Measurements from ENCODE around the gene UBIAD1. TPM values are rescaled to one million over a fixed set of nuclear protein-coding genes. Genes with fewer than 3 reads are reported as not detected.

The UBIAD1 gene
- total RNA-seq, 2 donors from 2014 or later = 5.9 to 12.7 TPM

- H3K4me1 ChIP-seq = peaks cover 4% of the 10 kb centered on the region
- ATAC-seq (no peak), DNase-seq (no peak)
- WGBS, 2 donors = 63 to 71% methylated on average over 7 of the region's 7 CpGs
- no peaks in the 10 kb centered on the region for H3K36me3 ChIP-seq (replicated peaks in 1 of 2; ENCODE audit: insufficient read depth in 1 of 2, low read depth in 2 of 2)
- no peaks in the 10 kb centered on the region for H3K27me3 ChIP-seq
- H3K9me3 ChIP-seq = no peaks in the 10 kb centered on the region
- no peak for TF ChIP-seq POLR2A (IDR thresholded peaks at IDR 0.05)
- TF ChIP-seq, protein P1, sequence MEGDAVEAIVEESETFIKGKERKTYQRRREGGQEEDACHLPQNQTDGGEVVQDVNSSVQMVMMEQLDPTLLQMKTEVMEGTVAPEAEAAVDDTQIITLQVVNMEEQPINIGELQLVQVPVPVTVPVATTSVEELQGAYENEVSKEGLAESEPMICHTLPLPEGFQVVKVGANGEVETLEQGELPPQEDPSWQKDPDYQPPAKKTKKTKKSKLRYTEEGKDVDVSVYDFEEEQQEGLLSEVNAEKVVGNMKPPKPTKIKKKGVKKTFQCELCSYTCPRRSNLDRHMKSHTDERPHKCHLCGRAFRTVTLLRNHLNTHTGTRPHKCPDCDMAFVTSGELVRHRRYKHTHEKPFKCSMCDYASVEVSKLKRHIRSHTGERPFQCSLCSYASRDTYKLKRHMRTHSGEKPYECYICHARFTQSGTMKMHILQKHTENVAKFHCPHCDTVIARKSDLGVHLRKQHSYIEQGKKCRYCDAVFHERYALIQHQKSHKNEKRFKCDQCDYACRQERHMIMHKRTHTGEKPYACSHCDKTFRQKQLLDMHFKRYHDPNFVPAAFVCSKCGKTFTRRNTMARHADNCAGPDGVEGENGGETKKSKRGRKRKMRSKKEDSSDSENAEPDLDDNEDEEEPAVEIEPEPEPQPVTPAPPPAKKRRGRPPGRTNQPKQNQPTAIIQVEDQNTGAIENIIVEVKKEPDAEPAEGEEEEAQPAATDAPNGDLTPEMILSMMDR (IDR thresholded peaks at IDR 0.05) = no peak
- H3K27ac ChIP-seq = no peak overlapping the region
- H3K4me3 ChIP-seq = no peak overlapping the region
- intact Hi-C loops (cut with DNase I) = no loop called here
Observed at GRCh38 chr1:11328444-11328843, 55.4 kb downstream of the UBIAD1 start.

- H3K4me1 ChIP-seq = no peaks in the 10 kb centered on the region
- 60 to 93% methylated on average over 3 to 4 of the region's 4 CpGs for WGBS, 2 donors
- DNase-seq (no peak), ATAC-seq (no peak)
- H3K9me3 ChIP-seq = no peaks in the 10 kb centered on the region
- no peak overlapping the region for H3K4me3 ChIP-seq
- H3K27me3 ChIP-seq = no peaks in the 10 kb centered on the region
- intact Hi-C loops (cut with DNase I) = no loop called here
- no peak overlapping the region for H3K27ac ChIP-seq
- no peaks in the 10 kb centered on the region for H3K36me3 ChIP-seq (replicated peaks in 1 of 2; ENCODE audit: insufficient read depth in 1 of 2, low read depth in 2 of 2)
- TF ChIP-seq, protein P1 (IDR thresholded peaks at IDR 0.05) = no peak
- no peak for TF ChIP-seq POLR2A (IDR thresholded peaks at IDR 0.05)
Observed at GRCh38 chr1:11330411-11330810, 57.4 kb downstream of the UBIAD1 start.

GRCh38 chr1:11331036-11331944 lies 58.3 kb downstream of the UBIAD1 start:
- no peak for TF ChIP-seq POLR2A (IDR thresholded peaks at IDR 0.05)
- TF ChIP-seq, protein P1 (IDR thresholded peaks at IDR 0.05) = no peak
- DNase-seq = no peak
- Histone ChIP-seq H3K4me1 (no peaks in the 10 kb centered on the region), H3K36me3 (replicated peaks in 1 of 2; ENCODE audit: insufficient read depth in 1 of 2, low read depth in 2 of 2) (no peaks in the 10 kb centered on the region), H3K9me3 (no peaks in the 10 kb centered on the region), H3K27me3 (no peaks in the 10 kb centered on the region), H3K27ac (no peak overlapping the region), H3K4me3 (no peak overlapping the region)
- intact Hi-C loops (cut with DNase I) = no loop called here
- no peak for ATAC-seq
- 68 to 73% methylated on average over 11 to 14 of the region's 14 CpGs for WGBS, 2 donors

- intact Hi-C loops (cut with DNase I) = no loop called here
- no peaks in the 10 kb centered on the region for H3K4me1 ChIP-seq
Observed at GRCh38 chr1:11331945-11332546, 59.0 kb downstream of the UBIAD1 start.

More at GRCh38 chr1:11331945-11332546, 59.0 kb downstream of the UBIAD1 start:
- H3K27ac ChIP-seq = no peak overlapping the region
- DNase-seq (no peak), ATAC-seq (no peak)
- 89 to 92% methylated on average over 13 of the region's 13 CpGs for WGBS, 2 donors
- no peaks in the 10 kb centered on the region for H3K27me3 ChIP-seq
- no peak for TF ChIP-seq POLR2A (IDR thresholded peaks at IDR 0.05)
- TF ChIP-seq, protein P1 (IDR thresholded peaks at IDR 0.05) = no peak
- no peak overlapping the region for H3K4me3 ChIP-seq
- no peaks in the 10 kb centered on the region for H3K9me3 ChIP-seq
- H3K36me3 ChIP-seq (replicated peaks in 1 of 2; ENCODE audit: insufficient read depth in 1 of 2, low read depth in 2 of 2) = no peaks in the 10 kb centered on the region
